Activated CD4-positive, alpha-beta memory T cell treated with anti-CD3 and anti-CD28 coated beads, Interleukin-2, amount 10 ng/mL, durations not matched to agents 7 days and 5 days (primary cell): ENCODE data around the gene RPIA. TPM values are rescaled to one million over a fixed set of nuclear protein-coding genes. Genes with fewer than 3 reads are reported as not detected.
"Not testable (repeated sequence)": the region's sequence is repeated elsewhere in the genome, so short reads cannot be mapped to it uniquely, and the experiment has no call there.

Source experiments
- CTCF ChIA-PET: fragments of 350-600 bp; sonication (Branson Sonifier 250); formaldehyde crosslinking; loops from one replicate; lab custom pipeline; 2021; ENCODE audit warnings: antibody characterized with exemption, inconsistent platforms; lab: Charles Lee
- POLR2A ChIA-PET: fragments of 350-600 bp; sonication (Branson Sonifier 250); formaldehyde crosslinking; loops from one replicate; lab custom pipeline; 2021; ENCODE audit warnings: antibody characterized with exemption; lab: Charles Lee
- DNase-seq: peaks from one replicate; pipeline ENCODE4 v3.0.0-alpha.2; 2020
- H3K27ac Mint-ChIP-seq: one replicate; pipeline ENCODE4 v1.8.0; 2021; ENCODE audit warnings: mild to moderate bottlenecking, mixed read lengths
- H3K27me3 Mint-ChIP-seq: one replicate; pipeline ENCODE4 v1.8.0; 2021; ENCODE audit warnings: mixed read lengths
- H3K36me3 Mint-ChIP-seq: one replicate; pipeline ENCODE4 v1.8.0; 2021; ENCODE audit warnings: low read depth, mixed read lengths
- H3K4me1 Mint-ChIP-seq: one replicate; pipeline ENCODE4 v1.8.0; 2021; ENCODE audit warnings: mixed read lengths
- H3K4me3 Mint-ChIP-seq: one replicate; pipeline ENCODE4 v1.8.0; 2021; ENCODE audit warnings: mild to moderate bottlenecking, mixed read lengths
- H3K9me3 Mint-ChIP-seq: one replicate; pipeline ENCODE4 v1.8.0; 2021; ENCODE audit warnings: mixed read lengths
- total RNA-seq, 2 experiments: library from RNA; stranded (reverse); gene quantifications; one replicate each; pipeline ENCODE4 v1.2.3, GENCODE V29; 2021

Gene RPIA
- total RNA-seq, 2 experiments from 2014 or later = 27.9 to 30.1 TPM

GRCh38 chr2:88765154-88765888 lies 73.8 kb downstream of the RPIA start:
- peak; percentile 31 for DNase-seq
- ChIA-PET CTCF (no interaction called here), POLR2A (no interaction called here)
- H3K36me3 Mint-ChIP-seq = no peaks in the 10 kb centered on the region
- peaks cover 2% of the 10 kb centered on the region for H3K9me3 Mint-ChIP-seq
- no peak overlapping the region for H3K27ac Mint-ChIP-seq
- peaks cover 8% of the 10 kb centered on the region for H3K4me1 Mint-ChIP-seq
- peaks cover 39% of the 10 kb centered on the region for H3K27me3 Mint-ChIP-seq
- no peak overlapping the region for H3K4me3 Mint-ChIP-seq

- H3K27ac Mint-ChIP-seq, CTCF ChIA-PET, H3K4me3 Mint-ChIP-seq, H3K4me1 Mint-ChIP-seq, DNase-seq, H3K36me3 Mint-ChIP-seq, H3K9me3 Mint-ChIP-seq, POLR2A ChIA-PET: not testable (repeated sequence)
- peaks cover 40% of the 10 kb centered on the region for H3K27me3 Mint-ChIP-seq
Measured at GRCh38 chr2:88765889-88766481, 74.5 kb downstream of the RPIA start.

- H3K36me3 Mint-ChIP-seq = no peaks in the 10 kb centered on the region
- H3K27ac Mint-ChIP-seq = no peak overlapping the region
- peaks cover 27% of the 10 kb centered on the region for H3K27me3 Mint-ChIP-seq
- H3K9me3 Mint-ChIP-seq = peaks cover 2% of the 10 kb centered on the region
- no peak overlapping the region for H3K4me3 Mint-ChIP-seq
- DNase-seq = no peak
- ChIA-PET POLR2A (no interaction called here), CTCF (no interaction called here)
- peaks cover 5% of the 10 kb centered on the region for H3K4me1 Mint-ChIP-seq
Measured at GRCh38 chr2:88770016-88770415, 78.5 kb downstream of the RPIA start.

- CTCF ChIA-PET, H3K4me3 Mint-ChIP-seq, H3K9me3 Mint-ChIP-seq, POLR2A ChIA-PET, H3K27ac Mint-ChIP-seq, DNase-seq, H3K36me3 Mint-ChIP-seq, H3K4me1 Mint-ChIP-seq: not testable (repeated sequence)
- peaks cover 19% of the 10 kb centered on the region for H3K27me3 Mint-ChIP-seq
Measured at GRCh38 chr2:88773233-88774028, 82.0 kb downstream of the RPIA start.

GRCh38 chr2:88789213-88789612 lies 97.7 kb downstream of the RPIA start:
- POLR2A ChIA-PET, DNase-seq, H3K4me3 Mint-ChIP-seq, H3K9me3 Mint-ChIP-seq, H3K36me3 Mint-ChIP-seq, H3K27ac Mint-ChIP-seq, H3K4me1 Mint-ChIP-seq, CTCF ChIA-PET: not testable (repeated sequence)
- H3K27me3 Mint-ChIP-seq = peaks cover 16% of the 10 kb centered on the region

GRCh38 chr2:88795932-88796331 lies 104.5 kb downstream of the RPIA start:
- peaks cover 14% of the 10 kb centered on the region for H3K27me3 Mint-ChIP-seq
- DNase-seq, POLR2A ChIA-PET, H3K4me1 Mint-ChIP-seq, H3K4me3 Mint-ChIP-seq, H3K36me3 Mint-ChIP-seq, CTCF ChIA-PET, H3K9me3 Mint-ChIP-seq, H3K27ac Mint-ChIP-seq: not testable (repeated sequence)

GRCh38 chr2:88796523-88796922 lies 105.0 kb downstream of the RPIA start:
- CTCF ChIA-PET, POLR2A ChIA-PET, H3K27ac Mint-ChIP-seq, H3K36me3 Mint-ChIP-seq, H3K9me3 Mint-ChIP-seq, DNase-seq, H3K4me3 Mint-ChIP-seq, H3K4me1 Mint-ChIP-seq: not testable (repeated sequence)
- H3K27me3 Mint-ChIP-seq = peaks cover 14% of the 10 kb centered on the region

GRCh38 chr2:88797164-88797563 lies 105.7 kb downstream of the RPIA start:
- H3K4me3 Mint-ChIP-seq, CTCF ChIA-PET, DNase-seq, H3K27ac Mint-ChIP-seq, H3K36me3 Mint-ChIP-seq, POLR2A ChIA-PET, H3K4me1 Mint-ChIP-seq, H3K9me3 Mint-ChIP-seq: not testable (repeated sequence)
- peaks cover 18% of the 10 kb centered on the region for H3K27me3 Mint-ChIP-seq

Other genes starting within 250 kb of the RPIA start
- gene FOXI3, start 239.0 kb upstream of the RPIA start, total RNA-seq = not detected
- 10 to 100 TPM; 29.2 to 31.5 TPM for gene EIF2AK3, start 64.2 kb upstream of the RPIA start, total RNA-seq